PC-3 (cell line): ENCODE results near the gene PRB3.

Source experiments
- EZH2 ChIP-seq: fragments of 300-600 bp; sonication (generic); IDR thresholded peaks from one replicate; pipeline ENCODE4 v1.6.1; 2017; ENCODE audit warnings: antibody characterized with exemption, mild to moderate bottlenecking, low read length; ENCODE audit not compliant: unreplicated experiment
- EZH2phosphoT487 ChIP-seq: fragments of 300-600 bp; sonication (generic); IDR thresholded peaks from 2 replicates; pipeline ENCODE4 v1.6.1; 2018; ENCODE audit warnings: mild to moderate bottlenecking, antibody characterized with exemption, low read length, borderline replicate concordance
- TF ChIP-seq, protein P1 (sequence below): fragments of 300-600 bp; sonication (generic); conservative IDR thresholded peaks from 2 replicates; pipeline ENCODE4 v1.5.1; 2017; ENCODE audit warnings: antibody characterized with exemption, low read depth, mild to moderate bottlenecking, low read length

DNA sequence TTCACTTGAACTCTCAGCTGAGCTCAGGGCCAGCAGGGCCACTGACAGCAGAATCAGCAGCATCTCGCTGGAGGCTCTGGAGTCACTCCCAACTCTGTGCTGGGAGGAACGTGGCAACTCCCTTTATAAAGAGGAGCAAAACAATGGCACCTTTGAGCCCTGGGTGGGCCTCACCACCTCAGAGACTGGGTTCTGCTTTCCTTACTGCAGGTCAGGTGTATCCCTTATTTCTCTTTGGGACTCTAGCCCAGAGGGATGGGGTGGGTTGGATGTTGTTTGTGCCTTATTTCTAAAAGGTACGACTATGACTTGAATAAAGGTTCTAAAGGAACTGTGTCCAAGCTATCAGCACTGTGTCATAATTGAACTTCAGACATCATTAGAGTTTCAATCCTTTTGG lies 40.8 kb upstream of the PRB3 start, which contains the start of gene PRB4:
- TF ChIP-seq, protein P1, sequence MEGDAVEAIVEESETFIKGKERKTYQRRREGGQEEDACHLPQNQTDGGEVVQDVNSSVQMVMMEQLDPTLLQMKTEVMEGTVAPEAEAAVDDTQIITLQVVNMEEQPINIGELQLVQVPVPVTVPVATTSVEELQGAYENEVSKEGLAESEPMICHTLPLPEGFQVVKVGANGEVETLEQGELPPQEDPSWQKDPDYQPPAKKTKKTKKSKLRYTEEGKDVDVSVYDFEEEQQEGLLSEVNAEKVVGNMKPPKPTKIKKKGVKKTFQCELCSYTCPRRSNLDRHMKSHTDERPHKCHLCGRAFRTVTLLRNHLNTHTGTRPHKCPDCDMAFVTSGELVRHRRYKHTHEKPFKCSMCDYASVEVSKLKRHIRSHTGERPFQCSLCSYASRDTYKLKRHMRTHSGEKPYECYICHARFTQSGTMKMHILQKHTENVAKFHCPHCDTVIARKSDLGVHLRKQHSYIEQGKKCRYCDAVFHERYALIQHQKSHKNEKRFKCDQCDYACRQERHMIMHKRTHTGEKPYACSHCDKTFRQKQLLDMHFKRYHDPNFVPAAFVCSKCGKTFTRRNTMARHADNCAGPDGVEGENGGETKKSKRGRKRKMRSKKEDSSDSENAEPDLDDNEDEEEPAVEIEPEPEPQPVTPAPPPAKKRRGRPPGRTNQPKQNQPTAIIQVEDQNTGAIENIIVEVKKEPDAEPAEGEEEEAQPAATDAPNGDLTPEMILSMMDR: no peak
- TF ChIP-seq EZH2 (no peak), EZH2phosphoT487 (no peak)
